ENCODE data around the gene MYF5.

- TF ChIP-seq ZNF282 (CRISPR knock-in tag; IDR thresholded peaks at IDR 0.05), result no peak
- no peak for TF ChIP-seq USF2 (CRISPR knock-in tag; IDR thresholded peaks at IDR 0.05)
- TF ChIP-seq CTCF (IDR thresholded peaks at IDR 0.05 in 2 of 3, conservative IDR thresholded peaks at IDR 0.05 in 1 of 3; ENCODE audit: insufficient read depth in 2 of 3, low read depth in 1 of 3, low read length in 3 of 3), result no peak
- TF ChIP-seq ZNF197 (CRISPR knock-in tag; IDR thresholded peaks at IDR 0.05; ENCODE audit: low read depth), result no peak
- TF ChIP-seq CHD2 (IDR thresholded peaks at IDR 0.05; ENCODE audit: low read depth, low read length), result no peak
- TF ChIP-seq TCF7 (IDR thresholded peaks at IDR 0.05; ENCODE audit: borderline replicate concordance), result no peak
These were observed 34.9 kb upstream of the MYF5 start for GRCh38 chr12:80681786-80682185.

Measured in K562 (cell line).